Right forelimb (tissue), 1 donor: ENCODE measurements around the gene ADAM23.
"Not testable (repeated sequence)": the region's sequence is repeated elsewhere in the genome, so short reads cannot be mapped to it uniquely, and the experiment has no call there.

Source experiments
- DNase-seq: peaks from one replicate; pipeline ENCODE4 v3.0.0-alpha.2; 2018

Gene ADAM23, protein sequence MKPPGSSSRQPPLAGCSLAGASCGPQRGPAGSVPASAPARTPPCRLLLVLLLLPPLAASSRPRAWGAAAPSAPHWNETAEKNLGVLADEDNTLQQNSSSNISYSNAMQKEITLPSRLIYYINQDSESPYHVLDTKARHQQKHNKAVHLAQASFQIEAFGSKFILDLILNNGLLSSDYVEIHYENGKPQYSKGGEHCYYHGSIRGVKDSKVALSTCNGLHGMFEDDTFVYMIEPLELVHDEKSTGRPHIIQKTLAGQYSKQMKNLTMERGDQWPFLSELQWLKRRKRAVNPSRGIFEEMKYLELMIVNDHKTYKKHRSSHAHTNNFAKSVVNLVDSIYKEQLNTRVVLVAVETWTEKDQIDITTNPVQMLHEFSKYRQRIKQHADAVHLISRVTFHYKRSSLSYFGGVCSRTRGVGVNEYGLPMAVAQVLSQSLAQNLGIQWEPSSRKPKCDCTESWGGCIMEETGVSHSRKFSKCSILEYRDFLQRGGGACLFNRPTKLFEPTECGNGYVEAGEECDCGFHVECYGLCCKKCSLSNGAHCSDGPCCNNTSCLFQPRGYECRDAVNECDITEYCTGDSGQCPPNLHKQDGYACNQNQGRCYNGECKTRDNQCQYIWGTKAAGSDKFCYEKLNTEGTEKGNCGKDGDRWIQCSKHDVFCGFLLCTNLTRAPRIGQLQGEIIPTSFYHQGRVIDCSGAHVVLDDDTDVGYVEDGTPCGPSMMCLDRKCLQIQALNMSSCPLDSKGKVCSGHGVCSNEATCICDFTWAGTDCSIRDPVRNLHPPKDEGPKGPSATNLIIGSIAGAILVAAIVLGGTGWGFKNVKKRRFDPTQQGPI

GRCh38 chr2:206442833-206443734 lies at the start of gene ADAM23:
Gene ADAM23, plus strand, starts transcription at chr2:206443532. Its CDS starts 335 bp downstream, at chr2:206443867.
- peak; percentile 84 for DNase-seq

DNA sequence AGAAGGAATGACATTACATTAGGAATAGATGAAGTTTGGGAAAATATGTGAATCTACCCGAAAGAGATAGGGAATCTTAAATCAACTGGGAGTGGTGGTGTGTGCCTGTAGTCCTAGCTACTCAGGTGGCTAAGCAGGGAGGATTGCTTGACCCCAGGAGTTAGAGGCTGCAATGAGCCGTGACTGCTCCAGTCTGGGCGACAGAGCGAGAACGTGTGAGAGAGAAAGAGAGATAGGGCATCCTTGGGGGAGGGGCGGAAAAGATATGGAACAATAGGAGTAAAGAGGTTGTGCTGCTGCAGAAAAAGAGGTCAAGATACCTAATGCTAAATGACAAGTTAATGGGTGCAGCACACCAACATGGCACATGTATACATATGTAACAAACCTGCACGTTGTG lies 47.1 kb upstream of the ADAM23 start:
- DNase-seq, result no peak

GRCh38 chr2:206402956-206403569 lies 40.3 kb upstream of the ADAM23 start:
- not testable (repeated sequence) for DNase-seq

GRCh38 chr2:206408323-206409320 lies 34.7 kb upstream of the ADAM23 start:
- DNase-seq, result no peak

DNA sequence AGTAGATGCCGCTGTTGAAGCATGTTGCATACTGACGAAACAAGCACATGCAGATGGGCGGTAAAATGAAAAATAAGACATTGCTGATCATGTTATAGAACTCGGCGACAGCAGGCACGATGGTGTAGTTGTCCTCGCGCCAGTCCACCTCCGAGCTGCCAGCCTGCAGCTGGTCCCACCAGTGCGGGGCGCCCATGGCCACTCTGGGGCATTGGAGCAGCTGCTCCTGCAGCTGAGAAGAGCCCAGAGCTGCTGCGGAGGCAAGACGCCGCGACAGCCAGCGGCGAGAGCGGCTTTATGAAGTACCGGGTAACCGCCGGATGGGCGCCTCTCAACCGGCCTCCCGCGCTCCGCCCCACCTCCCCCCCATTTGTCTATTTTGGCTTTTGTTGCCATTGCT lies 32.6 kb upstream of the ADAM23 start:
- no peak for DNase-seq

DNA sequence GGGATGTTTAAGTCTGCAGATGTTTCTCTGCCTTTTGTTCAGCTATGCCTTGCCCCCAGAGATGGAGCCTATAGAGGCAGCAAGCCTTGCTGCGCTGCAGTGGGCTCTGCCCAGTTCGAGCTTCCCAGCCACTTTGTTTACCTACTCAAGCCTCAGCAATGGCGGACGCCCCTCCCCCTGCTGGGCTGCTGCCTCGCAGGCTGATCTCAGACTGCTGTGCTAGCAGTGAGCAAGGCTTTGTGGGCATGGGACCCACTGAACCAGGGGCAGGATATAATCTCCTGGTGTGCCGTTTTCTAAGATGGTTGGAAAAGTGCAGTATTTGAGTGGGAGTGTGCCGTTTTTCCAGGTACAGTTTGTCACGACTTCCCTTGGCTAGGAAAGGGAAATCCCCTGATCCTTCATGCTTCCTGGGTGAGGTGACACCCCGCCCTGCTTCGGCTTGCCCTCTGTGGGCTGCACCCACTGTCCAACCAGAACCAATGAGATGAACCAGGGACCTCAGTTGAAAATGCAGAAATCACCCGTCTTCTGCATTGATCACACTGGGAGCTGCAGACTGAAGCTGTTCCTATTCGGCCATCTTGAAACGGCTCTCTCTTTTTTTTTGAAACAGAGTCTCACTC lies 27.6 kb upstream of the ADAM23 start:
- DNase-seq, result no peak

DNA sequence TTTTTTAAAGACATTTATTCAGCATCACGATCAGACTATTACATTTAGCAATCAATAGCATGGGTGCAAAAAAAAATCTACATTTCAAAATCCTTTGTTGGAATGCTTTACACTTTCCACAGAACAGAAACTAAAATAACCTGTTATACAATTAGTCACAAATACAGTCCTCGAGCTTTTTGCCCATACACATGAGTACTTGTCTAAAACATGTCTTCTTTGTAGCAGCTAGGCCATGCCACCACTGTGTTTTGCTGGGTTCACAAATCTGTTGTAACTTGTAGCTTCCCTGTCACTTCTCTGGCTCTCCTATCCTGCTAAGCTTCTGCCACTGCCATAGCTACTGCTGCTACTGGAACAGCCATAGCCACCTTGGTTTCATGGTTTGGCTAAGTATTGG lies 24.4 kb upstream of the ADAM23 start:
- DNase-seq, result no peak

- DNase-seq, result no peak
Measured at GRCh38 chr2:206420721-206421120, 22.6 kb upstream of the ADAM23 start.

DNA sequence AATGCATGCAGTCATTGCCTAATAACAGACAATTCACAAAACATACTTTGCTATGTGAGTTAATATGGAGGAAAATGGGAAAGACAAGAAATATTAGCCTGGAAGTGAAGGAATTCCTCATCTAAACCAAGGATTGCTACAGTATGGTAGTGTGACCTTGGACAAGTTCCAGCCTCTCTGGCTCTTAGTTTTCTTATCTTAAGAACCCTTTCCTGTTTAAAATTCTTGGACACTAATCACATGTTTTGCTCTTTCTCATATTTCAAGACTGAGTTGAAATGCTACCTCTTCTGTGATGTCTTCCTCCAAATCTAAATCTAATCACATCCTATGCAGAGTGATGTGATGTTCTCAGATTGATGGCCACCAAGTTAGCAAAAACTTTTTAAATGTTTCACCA lies 20.8 kb upstream of the ADAM23 start:
- DNase-seq, result no peak

- no peak for DNase-seq
Measured at GRCh38 chr2:206423147-206423546, 20.2 kb upstream of the ADAM23 start.

- no peak for DNase-seq
Measured at GRCh38 chr2:206424134-206424533, 19.2 kb upstream of the ADAM23 start.

- no peak for DNase-seq
Measured at GRCh38 chr2:206428783-206429182, 14.5 kb upstream of the ADAM23 start.

- DNase-seq, result no peak
Measured at GRCh38 chr2:206430452-206430851, 12.9 kb upstream of the ADAM23 start.

- no peak for DNase-seq
Measured at GRCh38 chr2:206431439-206431838, 11.9 kb upstream of the ADAM23 start.

DNA sequence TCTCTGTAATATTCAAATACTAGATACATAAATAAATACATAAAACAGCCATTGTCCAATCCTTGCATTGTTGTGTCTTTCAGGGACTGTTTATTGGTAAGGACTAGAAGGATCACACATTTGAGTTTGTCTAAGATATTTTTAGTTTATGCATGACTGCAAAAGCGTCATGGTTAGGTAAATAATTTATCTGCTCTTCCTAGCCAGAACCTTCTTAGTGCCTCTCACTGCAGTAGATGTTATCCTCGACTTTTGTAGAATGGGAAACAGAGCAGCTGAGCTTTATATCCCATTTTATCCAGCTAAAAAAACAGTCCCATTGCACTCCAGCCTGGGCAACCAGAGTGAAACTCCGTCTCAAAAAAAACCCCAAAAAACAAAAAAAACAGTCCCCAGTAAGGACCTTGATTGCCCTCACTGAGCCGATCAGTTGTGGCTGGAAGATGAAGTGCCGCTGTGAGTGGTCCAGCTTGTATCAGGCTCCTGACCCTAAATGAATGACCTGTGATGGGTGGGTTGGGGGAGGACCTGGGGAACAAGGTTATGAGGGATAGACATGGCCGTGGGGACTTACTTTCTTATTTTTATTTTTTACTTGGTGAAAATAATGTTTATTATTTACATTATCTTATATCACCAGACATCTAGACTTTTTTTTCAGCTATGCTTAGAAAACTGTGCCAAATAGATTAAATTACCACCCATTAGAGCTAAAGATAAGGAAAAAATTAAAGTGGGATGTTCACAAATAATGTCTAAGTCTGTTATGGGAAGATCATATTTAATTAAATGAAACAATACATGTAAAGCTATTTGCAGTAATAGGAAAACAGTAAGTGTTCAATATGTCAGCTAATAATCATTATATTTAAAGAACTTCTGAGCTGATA lies 10.9 kb upstream of the ADAM23 start:
- no peak for DNase-seq

- no peak for DNase-seq
Measured at GRCh38 chr2:206433190-206433589, 10.1 kb upstream of the ADAM23 start.

DNA sequence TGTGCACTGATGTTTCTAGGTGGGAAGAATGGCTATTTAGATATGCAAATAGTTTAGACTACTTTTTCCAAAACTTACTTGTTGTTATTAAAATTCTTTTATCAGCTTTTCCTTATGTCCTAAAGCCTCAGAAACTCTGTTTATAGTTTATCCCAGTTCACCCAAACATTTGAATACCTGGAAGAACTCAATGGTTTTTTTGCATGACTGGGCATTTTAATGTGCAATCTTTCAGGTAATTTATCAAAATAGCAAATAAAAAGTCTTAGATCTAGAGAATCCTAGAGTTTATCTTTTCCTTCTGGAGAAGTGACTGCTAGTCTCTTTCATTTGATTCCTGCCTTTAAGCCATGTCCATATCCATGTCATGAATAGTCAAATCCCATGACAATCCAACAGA lies 9.6 kb upstream of the ADAM23 start:
- no peak for DNase-seq

GRCh38 chr2:206435742-206436141 lies 7.6 kb upstream of the ADAM23 start:
- DNase-seq, result no peak

- no peak for DNase-seq
Measured at GRCh38 chr2:206438196-206438724, 5.1 kb upstream of the ADAM23 start.
